ENCODE measurements around the gene RASA3. TPM values are rescaled to one million over a fixed set of nuclear protein-coding genes. Genes with fewer than 3 reads are reported as not detected.

RASA3 gene
- total RNA-seq, 1 experiment from 2014 or later, result 16.5 TPM

DNA sequence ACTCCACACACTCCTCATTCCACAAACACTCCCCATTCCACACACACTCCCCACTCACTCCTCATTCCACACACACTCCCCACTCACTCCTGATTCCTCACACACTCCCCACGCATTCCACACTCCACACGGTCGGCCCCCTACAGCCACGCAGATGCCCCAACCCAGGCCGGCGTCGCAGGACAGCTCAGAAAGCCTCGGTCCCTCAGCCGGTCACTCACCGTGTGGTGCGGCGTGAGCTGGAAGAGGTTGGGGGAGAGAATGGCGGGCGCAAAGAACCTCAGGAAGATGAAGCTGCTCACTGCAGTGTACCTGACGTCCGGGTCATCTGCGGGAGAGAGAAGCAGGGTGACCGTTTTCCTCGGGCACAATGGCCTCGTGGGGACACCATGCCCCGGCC is 119.5 kb downstream of the RASA3 start:
- Histone ChIP-seq H3K27me3 (ENCODE audit: control insufficient read depth, insufficient read depth, low read length) (no peaks in the 10 kb centered on the region), H3K36me3 (replicated peaks; ENCODE audit: control insufficient read depth, insufficient read depth, low read length) (peaks cover 5% of the 10 kb centered on the region), H3K4me3 (ENCODE audit: insufficient read depth, low read depth, low read length) (no peak overlapping the region)
- DNase-seq, result no peak

DNA sequence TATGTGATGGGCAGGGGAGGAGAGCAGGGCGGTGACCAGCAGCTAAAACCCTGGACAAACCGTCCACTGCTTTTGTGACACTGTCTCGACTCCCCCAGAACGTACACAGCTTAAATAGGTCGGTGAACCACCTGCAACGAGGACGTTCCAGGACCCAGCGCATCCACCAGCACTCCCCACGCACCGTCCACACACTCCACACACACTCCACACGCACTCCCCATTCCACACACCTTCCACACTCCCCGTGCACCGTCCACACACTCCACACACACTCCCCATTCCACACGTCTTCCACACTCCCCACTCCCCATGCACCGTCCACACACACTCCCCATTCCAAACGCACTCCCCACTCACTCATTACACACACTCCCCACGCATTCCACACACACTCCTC is 120.3 kb downstream of the RASA3 start:
- no peak overlapping the region for H3K4me3 ChIP-seq (ENCODE audit: insufficient read depth, low read depth, low read length)
- DNase-seq, result no peak
- H3K36me3 ChIP-seq (replicated peaks; ENCODE audit: control insufficient read depth, insufficient read depth, low read length), result peaks cover 5% of the 10 kb centered on the region
- H3K27me3 ChIP-seq (ENCODE audit: control insufficient read depth, insufficient read depth, low read length), result no peaks in the 10 kb centered on the region

DNA sequence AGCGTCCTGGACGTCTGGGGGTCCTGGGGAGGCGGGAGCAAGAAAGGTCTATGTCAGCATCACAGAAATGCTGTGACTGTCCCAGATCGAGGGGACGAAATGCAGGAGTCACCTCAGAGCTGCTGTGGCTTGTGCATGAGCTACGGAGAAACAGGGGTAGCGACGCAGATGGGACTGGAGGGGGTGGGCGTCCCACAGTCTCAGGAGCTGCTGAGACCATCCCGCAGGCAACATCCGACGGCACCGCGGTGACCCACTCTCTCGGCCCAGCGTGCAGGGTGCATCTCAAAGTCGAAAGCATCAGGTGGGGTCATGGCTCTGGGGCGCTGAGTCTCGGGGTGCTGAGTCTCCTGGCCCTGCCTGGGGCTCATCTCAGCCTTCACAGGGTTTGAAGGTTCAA is 121.2 kb downstream of the RASA3 start:
- DNase-seq, result no peak
- Histone ChIP-seq H3K4me3 (ENCODE audit: insufficient read depth, low read depth, low read length) (no peak overlapping the region), H3K36me3 (replicated peaks; ENCODE audit: control insufficient read depth, insufficient read depth, low read length) (peaks cover 5% of the 10 kb centered on the region), H3K27me3 (ENCODE audit: control insufficient read depth, insufficient read depth, low read length) (no peaks in the 10 kb centered on the region)

DNA sequence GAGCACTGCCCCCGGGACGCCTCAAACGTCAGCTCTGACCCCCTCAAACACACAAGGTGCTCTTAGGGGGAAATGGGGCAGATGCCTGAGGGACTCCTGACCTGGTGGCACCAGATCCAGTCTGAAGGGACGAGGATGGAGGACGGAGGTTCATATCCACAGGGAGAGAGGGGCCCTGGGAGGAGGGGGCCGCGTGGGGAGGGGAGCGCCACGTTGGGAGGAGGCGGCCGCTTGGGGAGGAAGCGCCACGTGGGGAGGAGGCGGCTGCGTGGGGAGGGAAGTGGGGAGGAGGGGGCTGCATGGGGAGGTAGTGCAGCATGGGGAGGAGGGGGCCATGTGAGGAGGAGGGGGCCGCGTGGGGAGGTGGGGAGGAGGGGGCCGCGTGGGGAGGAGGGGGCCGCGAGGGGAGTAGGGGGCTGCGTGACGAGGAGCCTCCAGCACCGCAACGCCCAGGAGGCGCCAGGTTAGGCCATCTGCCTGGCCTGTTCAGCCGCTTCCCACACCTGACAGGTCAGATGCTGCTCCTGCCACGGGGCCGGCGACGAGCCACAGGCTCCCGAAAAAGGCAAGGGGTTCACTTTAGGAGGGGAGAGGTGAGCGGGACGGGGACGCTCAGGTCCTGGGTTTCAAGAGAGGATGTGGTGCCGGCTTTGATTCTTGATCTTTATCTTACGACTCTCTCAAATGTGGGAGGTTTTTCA is 121.9 kb downstream of the RASA3 start:
- DNase-seq, result peak; percentile 84
- Histone ChIP-seq H3K4me3 (ENCODE audit: insufficient read depth, low read depth, low read length) (no peak overlapping the region), H3K27me3 (ENCODE audit: control insufficient read depth, insufficient read depth, low read length) (no peaks in the 10 kb centered on the region), H3K36me3 (replicated peaks; ENCODE audit: control insufficient read depth, insufficient read depth, low read length) (peaks cover 5% of the 10 kb centered on the region)

DNA sequence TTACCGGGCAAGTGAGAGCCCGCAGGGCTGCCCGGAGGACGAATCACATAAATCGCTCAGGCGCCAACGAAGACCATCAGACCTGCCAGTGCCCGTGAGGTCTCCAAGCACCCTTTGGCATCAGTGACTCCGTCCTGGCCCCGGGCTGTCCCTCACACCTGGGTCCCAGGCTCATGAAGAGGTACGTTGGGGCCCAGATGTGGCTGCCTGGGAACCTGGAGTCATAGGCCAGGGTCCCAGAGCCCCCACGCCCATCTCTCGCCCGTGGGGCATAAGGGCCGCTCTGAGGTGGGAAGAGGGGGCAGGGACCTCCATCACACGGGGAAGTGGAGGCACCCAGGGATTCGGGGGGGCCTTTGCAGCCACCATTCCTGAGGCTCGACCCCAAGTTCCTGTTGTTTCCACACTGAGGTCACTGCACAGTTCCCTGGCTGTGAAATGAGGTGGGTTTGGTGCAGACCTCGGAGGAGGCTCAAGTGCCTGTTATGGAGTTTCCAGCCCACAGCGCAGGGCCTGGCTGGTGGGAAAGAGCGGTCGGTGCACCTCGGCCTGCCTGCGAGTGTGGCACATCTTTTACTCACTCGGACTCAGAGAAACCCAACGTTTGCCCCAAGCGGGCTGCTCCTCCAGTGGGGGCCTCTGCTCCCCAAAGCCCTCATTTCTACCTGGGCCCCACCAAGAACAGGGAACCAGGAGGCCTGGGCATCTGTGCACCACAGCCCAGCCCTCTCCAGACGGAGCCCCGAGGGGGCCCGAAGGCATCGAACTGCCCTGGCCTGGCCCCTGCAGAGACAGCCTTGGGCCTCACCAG is 122.6 kb downstream of the RASA3 start:
- Histone ChIP-seq H3K27me3 (ENCODE audit: control insufficient read depth, insufficient read depth, low read length) (no peaks in the 10 kb centered on the region), H3K4me3 (ENCODE audit: insufficient read depth, low read depth, low read length) (no peak overlapping the region), H3K36me3 (replicated peaks; ENCODE audit: control insufficient read depth, insufficient read depth, low read length) (peaks cover 5% of the 10 kb centered on the region)
- DNase-seq, result no peak

DNA sequence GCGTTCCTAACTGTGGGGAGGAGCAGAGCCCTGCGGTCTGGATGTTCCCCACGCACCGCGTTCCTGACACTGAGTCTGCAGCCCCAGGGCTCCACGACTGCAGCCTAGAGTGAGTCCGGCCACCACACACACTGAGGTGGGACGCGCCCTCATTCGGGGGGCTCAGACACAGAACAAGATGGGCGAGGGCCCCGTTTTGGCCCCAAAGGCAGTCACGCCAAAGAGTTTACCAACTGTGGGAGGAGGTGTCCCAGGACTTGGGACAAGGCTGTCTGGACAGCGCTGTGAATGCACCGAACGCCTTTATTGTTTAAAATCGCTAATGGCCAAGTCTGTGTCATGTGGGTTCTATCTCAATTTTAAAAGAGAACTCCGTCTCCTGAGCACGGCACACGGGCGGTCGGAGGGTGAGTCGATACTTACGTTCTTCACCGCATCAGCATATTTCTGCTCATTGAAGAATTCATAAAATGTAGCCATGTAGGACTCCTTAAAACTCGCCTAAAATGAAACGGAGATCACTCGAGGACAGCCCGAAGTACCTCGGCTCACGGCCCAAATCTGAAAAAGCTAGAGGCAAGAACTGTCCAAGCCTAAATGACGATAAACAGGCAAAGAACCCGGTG is 123.3 kb downstream of the RASA3 start:
- no peak for DNase-seq
- Histone ChIP-seq H3K27me3 (ENCODE audit: control insufficient read depth, insufficient read depth, low read length) (no peaks in the 10 kb centered on the region), H3K4me3 (ENCODE audit: insufficient read depth, low read depth, low read length) (no peak overlapping the region), H3K36me3 (replicated peaks; ENCODE audit: control insufficient read depth, insufficient read depth, low read length) (peaks cover 5% of the 10 kb centered on the region)

DNA sequence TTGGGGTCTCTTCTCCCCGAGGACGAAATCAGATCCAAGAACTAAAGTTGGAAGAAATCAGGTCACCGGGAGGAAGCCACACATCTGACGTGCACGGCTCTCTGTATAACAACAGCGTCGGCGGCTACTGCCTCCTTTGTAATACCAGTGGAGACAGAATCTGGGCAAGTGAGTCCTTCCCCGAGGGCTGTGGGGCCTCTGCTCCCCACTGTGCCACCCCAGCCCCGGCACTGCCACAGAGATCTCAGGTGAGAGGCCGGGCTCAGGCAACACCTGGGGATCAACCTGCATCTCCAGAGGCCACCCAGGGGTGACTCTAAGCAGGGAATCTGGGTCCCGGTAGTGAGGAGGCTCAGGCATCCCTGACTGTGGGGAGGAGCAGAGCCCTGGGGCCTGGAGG is 124.9 kb downstream of the RASA3 start:
- H3K36me3 ChIP-seq (replicated peaks; ENCODE audit: control insufficient read depth, insufficient read depth, low read length), result peaks cover 5% of the 10 kb centered on the region
- H3K27me3 ChIP-seq (ENCODE audit: control insufficient read depth, insufficient read depth, low read length), result no peaks in the 10 kb centered on the region
- no peak for DNase-seq
- no peak overlapping the region for H3K4me3 ChIP-seq (ENCODE audit: insufficient read depth, low read depth, low read length)

DNA sequence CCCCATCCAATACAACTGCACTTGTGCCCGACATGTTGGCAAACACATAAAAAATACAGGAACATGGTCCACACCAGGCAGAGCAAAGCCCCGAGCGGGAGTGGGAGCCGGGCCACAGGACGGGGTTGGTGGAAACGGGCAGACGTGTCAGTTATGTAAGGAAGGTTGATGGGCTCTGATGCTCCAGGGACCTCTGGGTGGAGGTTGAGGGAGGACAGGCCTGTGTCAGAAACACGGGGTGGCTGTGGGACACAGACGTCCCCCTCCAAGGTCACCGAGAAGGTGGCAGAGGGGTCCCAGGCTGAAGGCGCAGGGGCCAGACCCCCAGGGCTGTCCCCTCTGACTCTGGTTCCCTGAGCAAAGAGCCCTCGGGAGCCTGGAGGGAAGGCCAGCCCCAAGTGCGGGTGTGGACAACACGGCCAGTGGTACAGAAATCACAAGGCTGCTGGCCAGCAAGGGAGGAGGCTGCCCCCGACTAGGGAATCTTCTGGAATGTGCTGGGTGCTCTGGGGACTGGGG is 127.2 kb downstream of the RASA3 start:
- peaks cover 2% of the 10 kb centered on the region; the same call in 1 of the 2 replicates for H3K36me3 ChIP-seq (replicated peaks; ENCODE audit: control insufficient read depth, insufficient read depth, low read length)
- no peaks in the 10 kb centered on the region for H3K27me3 ChIP-seq (ENCODE audit: control insufficient read depth, insufficient read depth, low read length)
- H3K4me3 ChIP-seq (ENCODE audit: insufficient read depth, low read depth, low read length), result no peak overlapping the region
- no peak for DNase-seq

DNA sequence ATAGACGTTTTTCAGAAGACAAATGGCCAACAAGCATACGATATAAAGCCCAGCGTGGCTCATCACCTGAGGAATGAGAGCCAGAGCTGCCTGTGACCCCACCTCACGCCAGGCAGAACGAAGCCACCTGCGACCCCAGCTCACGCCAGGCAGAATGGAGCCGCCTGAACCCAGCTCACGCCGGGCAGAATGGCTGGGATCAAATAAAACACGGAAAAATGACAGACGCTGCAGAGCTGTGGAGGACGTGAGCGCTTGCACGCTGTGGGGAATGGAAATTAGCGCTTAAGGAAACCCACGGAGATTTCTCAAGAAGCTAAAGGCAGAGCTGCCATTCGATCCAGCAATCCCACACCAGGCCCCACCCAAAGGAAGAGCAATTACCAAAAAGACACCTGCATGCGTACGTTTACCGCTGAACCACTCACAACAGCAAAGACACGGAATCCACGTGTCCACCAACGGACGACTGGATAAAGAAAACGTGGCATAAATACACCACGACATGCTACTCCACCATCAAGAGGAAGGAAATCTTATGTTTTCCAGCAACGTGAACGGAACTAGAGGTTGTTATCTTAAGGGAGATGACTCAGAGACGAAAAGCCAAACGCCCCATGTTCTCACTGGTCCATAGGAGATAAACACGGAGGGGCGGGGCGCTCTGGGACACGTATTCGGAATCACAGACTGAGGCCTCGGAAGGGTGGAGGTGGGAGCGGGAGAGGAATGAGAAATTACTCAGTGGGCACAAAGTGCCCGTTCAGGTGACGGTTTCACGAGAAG is 127.8 kb downstream of the RASA3 start:
- peaks cover 2% of the 10 kb centered on the region; the same call in 1 of the 2 replicates for H3K36me3 ChIP-seq (replicated peaks; ENCODE audit: control insufficient read depth, insufficient read depth, low read length)
- no peak overlapping the region for H3K4me3 ChIP-seq (ENCODE audit: insufficient read depth, low read depth, low read length)
- DNase-seq, result no peak
- H3K27me3 ChIP-seq (ENCODE audit: control insufficient read depth, insufficient read depth, low read length), result no peaks in the 10 kb centered on the region

DNA sequence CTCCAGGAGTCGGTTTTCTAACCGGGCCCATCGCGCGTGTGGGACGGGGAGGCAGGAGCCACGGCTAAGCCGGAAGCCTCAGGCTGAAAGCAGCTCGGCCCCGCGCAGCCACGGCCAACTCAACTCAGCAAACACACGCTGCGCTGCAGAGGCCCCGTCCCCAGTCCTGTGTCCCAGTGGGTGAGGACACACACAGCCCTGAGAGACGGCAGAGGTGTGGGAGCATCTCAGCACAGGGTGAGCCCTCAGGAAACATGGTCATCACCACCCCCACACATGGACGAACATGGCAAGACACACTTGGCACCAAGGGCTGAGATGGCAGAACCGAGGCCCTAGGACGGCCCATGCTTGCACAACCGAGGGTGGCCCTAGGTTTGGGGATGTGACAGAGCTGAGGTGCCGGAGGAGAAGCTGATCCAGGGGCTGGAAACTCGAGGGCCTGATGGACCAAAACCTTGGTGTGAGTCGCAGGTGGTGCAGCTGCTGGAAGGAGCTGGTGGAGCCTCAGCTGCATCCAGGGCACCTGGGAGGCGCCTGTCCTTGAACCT is 129.6 kb downstream of the RASA3 start:
- no peak for DNase-seq
- no peaks in the 10 kb centered on the region for H3K27me3 ChIP-seq (ENCODE audit: control insufficient read depth, insufficient read depth, low read length)
- H3K36me3 ChIP-seq (replicated peaks; ENCODE audit: control insufficient read depth, insufficient read depth, low read length), result no peaks in the 10 kb centered on the region; the same call in 1 of the 2 replicates
- H3K4me3 ChIP-seq (ENCODE audit: insufficient read depth, low read depth, low read length), result no peak overlapping the region

DNA sequence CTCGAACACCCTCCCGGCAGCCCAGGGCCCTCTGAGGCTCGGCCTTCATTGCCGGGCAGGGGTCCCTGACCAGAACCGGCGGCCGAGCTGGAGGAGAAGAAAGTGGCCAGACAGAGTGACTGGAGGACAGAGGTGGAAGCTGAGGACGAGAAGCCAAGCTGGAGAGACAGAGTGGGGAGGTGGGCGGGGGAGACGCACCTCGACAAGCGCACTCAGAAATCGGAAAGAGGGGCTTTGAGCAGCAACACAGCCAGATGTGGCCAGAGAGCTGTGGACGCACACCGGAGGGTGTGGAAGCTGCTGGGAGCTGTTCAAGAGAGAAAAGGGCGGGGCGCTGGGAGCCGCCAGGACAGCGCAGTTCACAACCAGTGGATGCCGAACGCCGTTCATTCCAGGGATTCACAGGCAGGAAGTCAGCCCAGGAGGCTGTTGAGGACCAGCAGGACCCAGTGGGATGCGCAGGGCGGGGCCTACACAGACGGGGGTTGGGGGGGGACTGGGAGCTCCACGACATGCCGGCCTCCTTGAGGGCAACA is 130.3 kb downstream of the RASA3 start:
- no peaks in the 10 kb centered on the region for H3K27me3 ChIP-seq (ENCODE audit: control insufficient read depth, insufficient read depth, low read length)
- peak; percentile 82 for DNase-seq
- no peaks in the 10 kb centered on the region; the same call in 1 of the 2 replicates for H3K36me3 ChIP-seq (replicated peaks; ENCODE audit: control insufficient read depth, insufficient read depth, low read length)
- no peak overlapping the region for H3K4me3 ChIP-seq (ENCODE audit: insufficient read depth, low read depth, low read length)

DNA sequence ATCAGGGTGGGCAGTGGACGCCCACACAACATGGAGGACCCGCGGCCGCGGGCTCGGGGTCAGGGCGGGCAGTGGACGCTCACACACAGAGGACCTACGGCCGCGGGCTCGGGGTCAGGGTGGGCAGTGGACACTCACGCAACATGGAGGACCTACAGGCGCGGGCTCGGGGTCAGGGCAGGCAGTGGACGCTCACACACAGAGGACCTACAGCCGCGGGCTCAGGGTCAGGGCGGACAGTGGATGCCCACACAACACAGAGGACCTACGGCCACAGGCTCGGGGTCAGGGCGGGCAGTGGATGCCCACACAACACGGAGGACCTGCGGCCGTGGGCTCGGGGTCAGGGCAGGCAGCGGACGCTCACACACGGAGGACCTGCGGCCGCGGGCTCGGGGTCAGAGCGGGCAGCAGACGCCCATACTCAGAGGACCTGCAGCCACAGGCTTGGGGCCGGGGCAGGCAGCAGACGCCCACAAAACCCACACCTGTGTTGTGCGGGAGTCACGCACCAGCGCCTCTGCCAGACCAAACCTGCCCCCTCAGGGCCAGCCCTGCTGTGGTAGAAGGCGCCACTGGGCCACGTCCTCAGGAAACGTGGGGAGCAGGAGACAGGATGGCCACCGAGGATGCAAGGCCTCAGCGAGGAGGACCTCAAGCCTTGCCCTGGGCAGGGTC is 131.0 kb downstream of the RASA3 start:
- Histone ChIP-seq H3K4me3 (ENCODE audit: insufficient read depth, low read depth, low read length) (no peak overlapping the region), H3K36me3 (replicated peaks; ENCODE audit: control insufficient read depth, insufficient read depth, low read length) (no peaks in the 10 kb centered on the region; the same call in 1 of the 2 replicates), H3K27me3 (ENCODE audit: control insufficient read depth, insufficient read depth, low read length) (no peaks in the 10 kb centered on the region)
- DNase-seq, result no peak
